A549 (cell line): ENCODE measurements around the gene REXO4.

Experiments
- CTCF ChIP-seq: fragments of >200 bp; sonication (Bioruptor Twin); formaldehyde crosslinking; IDR thresholded peaks from 3 replicates; pipeline ENCODE4 v1.5.1; 2016
- EP300 ChIP-seq, 2 experiments: fragments of >200 bp; sonication (Bioruptor Twin); formaldehyde crosslinking; IDR thresholded peaks; 2 replicates in 1 of 2; 3 replicates in 1 of 2; pipeline ENCODE4 v1.6.1; 2016 to 2017
- JUN ChIP-seq, 2 experiments: fragments of >200 bp; sonication (Bioruptor Twin); formaldehyde crosslinking; IDR thresholded peaks; 2 replicates in 1 of 2; 3 replicates in 1 of 2; pipeline ENCODE4 v1.6.1; 2016 to 2017
- MYC ChIP-seq: IDR thresholded peaks from 2 replicates; pipeline ENCODE4 v1.6.1; 2012; ENCODE audit warnings: mild to moderate bottlenecking, inconsistent platforms, low read length, improper control_type of control experiment, borderline replicate concordance
- NR3C1 ChIP-seq: fragments of >200 bp; sonication (Bioruptor Twin); formaldehyde crosslinking; IDR thresholded peaks from 3 replicates; pipeline ENCODE4 v1.6.1; 2017
- POLR2A ChIP-seq: IDR thresholded peaks from 2 replicates; pipeline ENCODE4 v1.6.1; 2012; ENCODE audit warnings: mild to moderate bottlenecking, low read length
- RCOR1 ChIP-seq: fragments of 150-350 bp; IDR thresholded peaks from 2 replicates; pipeline ENCODE4 v1.6.1; 2014; ENCODE audit warnings: antibody characterized with exemption, low read length, low read depth
- RFX5 ChIP-seq: fragments of 450-650 bp; IDR thresholded peaks from 2 replicates; pipeline ENCODE4 v1.7.1; 2014; ENCODE audit warnings: antibody characterized with exemption, mild to moderate bottlenecking, moderate library complexity
- SREBF2 ChIP-seq: fragments of 450-650 bp; IDR thresholded peaks from 2 replicates; pipeline ENCODE4 v1.6.1; 2014; ENCODE audit warnings: mild to moderate bottlenecking, moderate library complexity

- TF ChIP-seq RFX5: no peak
- TF ChIP-seq CTCF: no peak
- no peak for TF ChIP-seq EP300 (IDR thresholded peaks at IDR 0.05)
- TF ChIP-seq POLR2A: no peak
- no peak for TF ChIP-seq JUN (IDR thresholded peaks at IDR 0.05)
- TF ChIP-seq RCOR1: no peak
- no peak for TF ChIP-seq MYC
- no peak for TF ChIP-seq SREBF2
- no peak for TF ChIP-seq NR3C1
Observed at GRCh38 chr9:133378408-133378962, 39.3 kb downstream of the REXO4 start.
